Ishikawa (cell line): ENCODE results near the gene SHMT2.

Source experiments
- CEBPB ChIP-seq: IDR thresholded peaks from 2 replicates; pipeline ENCODE4 v1.6.1; 2012
- FOXM1 ChIP-seq: IDR thresholded peaks from 2 replicates; pipeline ENCODE4 v1.6.1; 2012; ENCODE audit warnings: low read depth, borderline replicate concordance
- REST ChIP-seq: IDR thresholded peaks from 2 replicates; pipeline ENCODE4 v1.6.1; 2012; ENCODE audit warnings: low read depth, mild to moderate bottlenecking
- TAF1 ChIP-seq: IDR thresholded peaks from 2 replicates; pipeline ENCODE4 v1.6.1; 2012; ENCODE audit warnings: low read depth, mild to moderate bottlenecking

DNA sequence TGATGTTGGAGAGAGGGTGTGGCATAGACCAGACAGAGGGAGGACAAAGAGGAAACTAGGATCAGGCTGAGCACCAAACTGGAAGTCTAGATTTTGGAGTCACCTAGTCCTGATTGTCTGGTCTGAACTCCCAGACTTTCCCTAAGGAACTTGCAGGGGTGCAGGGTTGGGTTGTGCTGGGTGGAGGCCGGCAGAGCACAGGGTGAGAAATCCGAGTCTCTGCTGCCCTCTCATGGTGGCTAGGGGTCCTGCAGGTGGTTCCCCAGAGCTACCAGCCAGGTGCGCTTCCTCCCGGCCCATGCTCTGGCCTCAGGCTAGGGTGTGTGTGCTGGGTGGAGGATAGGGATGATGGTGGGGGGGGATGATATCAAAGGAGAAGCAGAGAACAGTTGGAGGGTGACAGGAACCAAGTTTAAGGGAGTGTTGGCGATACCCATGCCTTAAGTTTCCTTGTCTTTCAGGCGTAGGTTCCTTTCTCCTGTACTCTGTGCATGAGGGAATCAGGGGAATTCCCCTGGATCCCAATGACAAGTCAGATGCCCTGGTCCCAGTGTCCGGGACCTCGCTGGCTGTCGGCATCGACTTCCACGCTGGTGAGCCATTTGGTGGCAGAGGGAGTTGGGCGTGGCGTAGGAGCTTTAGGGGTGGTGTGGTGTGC, 46.5 kb upstream of the SHMT2 start:
- TF ChIP-seq CEBPB (no peak), TAF1 (no peak), FOXM1 (no peak), REST (no peak)
